Raji (cell line): ENCODE results near the gene RNF17.
A peak's percentile ranks its signal among the peaks of the same experiment; 100 is the strongest.

Source experiments
- POLR2A ChIP-seq: IDR thresholded peaks from 2 replicates; pipeline ENCODE4 v1.6.1; 2011; ENCODE audit warnings: low read depth, low read length, control low read depth; ENCODE audit not compliant: insufficient read depth

RNF17 gene

GRCh38 chr13:24906268-24906667 is 142.3 kb downstream of the RNF17 start:
- TF ChIP-seq POLR2A, result no peak

- TF ChIP-seq POLR2A, result no peak
These were observed 146.6 kb downstream of the RNF17 start for GRCh38 chr13:24910502-24911132.

DNA sequence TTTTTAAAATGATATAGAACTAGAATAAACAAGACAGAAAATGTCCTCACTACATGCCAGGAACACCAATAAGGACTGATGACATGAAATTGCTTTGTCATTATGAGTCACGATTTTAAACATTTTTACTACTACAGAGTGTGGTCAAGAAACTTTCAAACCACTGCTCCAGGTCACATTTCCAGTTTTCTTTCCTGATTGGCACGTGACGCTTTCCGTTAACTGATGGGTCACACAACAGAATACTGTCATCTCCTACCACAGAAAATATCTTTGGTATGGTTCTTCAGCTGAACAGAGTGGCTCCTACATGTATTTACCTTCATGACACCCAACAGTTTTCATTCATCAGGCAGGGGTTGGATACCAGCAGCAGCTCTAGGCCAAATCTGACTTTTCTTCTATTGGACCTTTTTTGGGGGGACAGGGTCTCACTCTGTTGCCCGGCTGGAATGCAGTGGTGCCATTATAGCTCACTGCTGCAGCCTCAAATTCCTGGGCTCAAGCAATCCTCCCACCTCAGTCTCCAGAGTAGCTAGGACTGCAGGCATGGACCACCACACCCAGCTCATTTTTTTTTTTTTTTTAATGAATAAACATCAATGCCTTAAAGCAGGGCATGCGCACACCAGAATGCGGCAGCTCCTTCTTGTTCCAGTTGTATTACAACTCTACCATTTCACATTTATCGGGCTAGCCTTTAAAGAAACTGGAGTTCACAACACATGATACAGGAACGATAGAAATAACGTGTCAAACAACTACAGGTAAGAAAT is 147.4 kb downstream of the RNF17 start:
- TF ChIP-seq POLR2A, result no peak

DNA sequence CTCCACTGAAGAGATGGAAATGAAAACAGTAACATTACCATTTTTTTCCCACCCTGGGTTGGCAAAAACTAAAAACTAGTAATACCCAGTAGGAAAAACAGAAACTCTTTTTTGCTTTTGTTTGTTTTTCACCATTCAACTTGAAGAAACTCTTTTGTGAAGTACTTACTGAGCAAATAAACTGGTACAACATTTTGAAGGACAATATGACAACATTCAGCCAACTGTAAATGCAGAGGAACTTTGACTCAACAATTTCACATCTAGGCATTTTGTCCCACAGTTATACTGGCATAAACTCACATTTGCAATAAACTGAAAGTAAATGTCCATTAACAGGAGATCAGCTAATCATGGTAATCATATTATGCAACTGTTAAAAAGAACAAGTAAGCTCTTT is 152.5 kb downstream of the RNF17 start:
- no peak for TF ChIP-seq POLR2A

- TF ChIP-seq POLR2A, result no peak
These were observed 157.0 kb downstream of the RNF17 start for GRCh38 chr13:24921003-24921402.

GRCh38 chr13:24921881-24922280 is 157.9 kb downstream of the RNF17 start:
- no peak for TF ChIP-seq POLR2A

- TF ChIP-seq POLR2A, result no peak
These were observed 158.4 kb downstream of the RNF17 start for GRCh38 chr13:24922387-24922744.

GRCh38 chr13:24922745-24923591 is 159.0 kb downstream of the RNF17 start:
- TF ChIP-seq POLR2A, result peak; percentile 89

DNA sequence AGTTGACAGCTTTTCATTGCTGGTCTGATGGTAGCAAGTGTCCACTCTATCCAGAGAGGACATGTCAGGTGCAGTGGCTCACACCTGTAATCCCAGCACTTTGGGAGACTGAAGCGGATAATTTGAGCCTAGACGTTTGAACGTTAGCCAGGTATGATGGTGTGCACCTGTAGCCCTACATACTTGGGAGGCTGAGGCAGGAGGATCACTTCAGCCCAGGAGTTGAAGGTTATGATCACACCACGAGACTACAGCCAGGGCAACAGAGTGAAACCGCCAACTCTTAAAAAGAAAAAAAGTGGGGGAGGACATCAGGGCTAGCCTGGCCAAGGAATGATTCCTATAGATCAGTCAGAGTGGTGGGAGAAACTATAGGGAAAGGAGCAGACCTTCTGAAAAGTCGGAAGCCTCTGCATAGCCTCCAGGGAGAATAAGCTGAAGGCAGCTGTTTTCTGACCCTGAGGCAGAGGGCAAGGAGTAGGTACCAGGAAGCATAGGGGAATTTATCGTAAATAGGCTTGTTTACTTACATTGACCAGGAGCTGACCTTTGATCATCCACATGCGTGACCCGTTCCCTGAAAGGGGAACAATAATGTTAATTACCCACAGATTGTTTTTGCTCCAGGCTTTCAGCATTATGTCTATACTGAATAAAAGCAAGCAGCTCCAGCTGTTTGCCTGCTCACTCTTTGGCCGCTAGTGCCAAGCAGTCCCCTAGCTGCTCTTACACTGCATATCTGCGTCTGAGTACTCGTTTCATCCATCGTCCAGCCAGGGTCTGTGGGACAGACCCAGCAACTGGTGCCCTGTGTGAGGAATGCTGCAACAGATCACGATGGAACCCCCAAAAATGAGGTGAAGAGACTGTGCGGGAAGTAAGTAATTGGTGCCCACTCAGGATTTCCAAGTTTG is 161.6 kb downstream of the RNF17 start:
- no peak for TF ChIP-seq POLR2A

DNA sequence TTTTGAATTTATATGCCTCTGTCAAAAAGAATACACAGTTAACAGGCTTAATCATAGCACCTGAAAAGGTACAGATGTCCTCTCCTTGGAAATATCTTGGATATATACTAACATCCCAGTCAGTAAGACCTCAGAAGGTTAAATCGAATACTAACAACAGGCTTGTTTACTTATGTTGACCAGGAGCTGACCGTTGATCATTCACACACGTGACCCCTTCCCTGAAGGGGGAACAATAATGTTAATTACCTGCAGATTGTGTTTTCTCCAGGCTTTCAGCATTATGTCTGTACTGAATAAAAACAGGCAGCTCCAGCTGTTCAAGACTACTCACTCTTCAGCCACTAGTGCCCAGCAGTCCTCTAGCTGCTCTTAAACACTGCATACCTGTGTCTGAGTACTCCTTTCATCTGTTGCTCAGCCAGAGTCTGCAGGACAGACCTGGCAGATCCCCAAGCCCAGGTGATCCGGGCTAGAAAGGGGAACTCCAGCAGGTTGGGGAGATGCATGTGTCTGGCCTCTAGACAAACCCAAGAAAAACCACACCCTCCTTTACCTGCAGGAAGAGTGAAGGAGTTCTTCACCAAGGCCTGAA is 163.9 kb downstream of the RNF17 start:
- no peak for TF ChIP-seq POLR2A

GRCh38 chr13:24929196-24929595 is 165.2 kb downstream of the RNF17 start:
- TF ChIP-seq POLR2A, result no peak
